CMK (cell line): ENCODE measurements around the gene SLC8A1.
"Not testable (repeated sequence)": the region's sequence is repeated elsewhere in the genome, so short reads cannot be mapped to it uniquely, and the experiment has no call there.

Source experiments
- DNase-seq: peaks from one replicate; pipeline ENCODE4 v3.0.0-alpha.2; 2010; ENCODE audit warnings: low read depth

The SLC8A1 gene

GRCh38 chr2:40106061-40106460 is 345.8 kb downstream of the SLC8A1 start:
- no peak for DNase-seq

DNA sequence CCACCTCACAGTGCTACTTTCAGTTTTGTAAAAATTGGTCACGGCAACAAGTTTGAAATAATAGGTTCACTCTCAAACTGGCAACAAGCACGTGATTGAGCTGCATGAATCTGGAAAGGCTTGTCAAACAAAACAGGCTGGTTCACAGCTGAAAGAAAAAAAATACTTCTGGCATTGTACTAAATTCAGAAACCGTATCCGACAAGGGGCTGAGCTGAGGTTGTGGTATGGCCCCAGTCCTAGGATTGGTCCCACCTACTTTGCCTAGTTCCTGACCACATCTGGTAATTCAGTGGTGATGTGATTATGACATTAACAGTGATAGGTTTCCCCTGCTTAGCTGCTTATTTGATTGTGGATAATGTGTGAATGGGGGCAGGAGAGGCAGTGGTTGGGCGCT is 346.3 kb downstream of the SLC8A1 start:
- no peak for DNase-seq

DNA sequence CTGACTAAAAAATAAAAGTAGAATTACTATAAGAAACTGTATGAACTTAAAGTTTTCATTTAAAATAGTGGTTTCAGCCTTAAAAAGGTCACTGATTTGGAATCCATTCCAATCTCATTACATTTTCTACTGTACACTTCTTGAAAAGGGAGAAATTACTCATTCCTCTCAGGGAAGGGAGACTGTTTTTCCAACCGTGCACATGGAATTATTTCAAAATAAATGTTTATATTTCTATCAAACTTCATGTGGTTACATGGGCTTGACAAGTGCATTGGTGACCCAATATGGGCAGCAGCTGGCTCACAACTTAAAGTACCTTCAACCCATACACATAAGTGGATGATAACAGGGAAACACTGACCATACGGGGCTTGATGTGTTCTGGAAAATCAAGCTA is 348.3 kb downstream of the SLC8A1 start:
- DNase-seq: no peak

- no peak for DNase-seq
These were observed 348.7 kb downstream of the SLC8A1 start for GRCh38 chr2:40103163-40103562.

DNA sequence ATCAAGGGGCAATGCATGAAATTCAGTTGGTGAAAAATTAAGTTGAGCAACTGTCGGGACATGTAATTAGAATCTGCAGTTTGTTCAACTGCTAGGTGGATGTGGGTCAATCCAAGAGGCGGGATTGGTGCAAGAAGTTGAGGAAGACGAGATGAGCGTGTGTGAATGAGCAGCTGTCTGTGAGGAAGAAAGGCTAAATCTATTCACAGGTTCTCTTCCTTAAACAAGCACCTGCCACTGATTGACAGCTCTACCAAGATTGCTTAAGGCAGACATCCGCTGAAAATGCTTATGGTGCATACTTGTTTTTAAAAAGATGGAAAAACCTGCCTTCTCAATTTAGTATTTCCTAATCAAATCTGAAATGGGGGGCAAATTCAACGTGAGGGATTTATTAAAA is 349.4 kb downstream of the SLC8A1 start:
- no peak for DNase-seq

DNA sequence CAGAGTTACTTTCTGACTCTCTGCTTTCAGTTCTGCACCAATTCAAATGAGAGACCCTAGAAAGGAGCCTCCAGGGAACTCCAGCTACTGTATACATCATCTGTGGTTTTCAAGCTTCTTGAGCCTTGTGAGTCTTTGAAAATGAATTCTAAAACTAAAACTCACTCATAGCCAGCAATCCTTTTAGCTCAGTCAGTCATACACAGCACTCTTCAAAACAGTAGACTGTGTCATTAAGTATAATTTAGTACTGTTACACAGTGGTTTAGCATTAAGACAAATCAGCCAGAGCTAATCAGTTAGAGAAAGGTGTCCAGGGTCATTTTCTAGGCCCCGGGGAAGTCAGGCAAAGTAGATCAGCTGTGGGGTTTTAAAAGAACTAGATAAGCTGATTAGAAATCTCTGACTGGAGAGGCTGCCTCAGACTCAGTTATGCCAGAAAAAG is 350.7 kb downstream of the SLC8A1 start:
- no peak for DNase-seq

DNA sequence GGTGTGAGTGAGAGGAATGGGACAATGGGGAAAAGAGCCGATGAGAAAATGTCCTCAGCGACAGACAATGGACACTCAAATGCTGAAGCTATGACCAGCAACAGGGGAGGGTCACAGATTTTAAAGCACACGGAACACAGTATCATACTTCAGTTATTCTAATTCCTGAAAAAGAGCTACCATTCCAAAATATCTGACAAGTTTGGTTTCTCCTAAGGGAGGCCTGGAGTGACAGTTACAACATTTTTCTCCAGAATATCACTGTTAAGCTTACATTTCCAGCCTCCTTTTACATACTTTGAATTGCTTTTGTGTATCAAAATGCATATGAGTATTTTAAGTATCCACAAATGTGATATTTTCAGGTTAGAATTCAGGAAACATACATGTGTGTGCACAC is 351.2 kb downstream of the SLC8A1 start:
- no peak for DNase-seq

GRCh38 chr2:40098786-40099470 is 353.0 kb downstream of the SLC8A1 start:
- DNase-seq: no peak

- no peak for DNase-seq
These were observed 354.1 kb downstream of the SLC8A1 start for GRCh38 chr2:40097691-40098385.

DNA sequence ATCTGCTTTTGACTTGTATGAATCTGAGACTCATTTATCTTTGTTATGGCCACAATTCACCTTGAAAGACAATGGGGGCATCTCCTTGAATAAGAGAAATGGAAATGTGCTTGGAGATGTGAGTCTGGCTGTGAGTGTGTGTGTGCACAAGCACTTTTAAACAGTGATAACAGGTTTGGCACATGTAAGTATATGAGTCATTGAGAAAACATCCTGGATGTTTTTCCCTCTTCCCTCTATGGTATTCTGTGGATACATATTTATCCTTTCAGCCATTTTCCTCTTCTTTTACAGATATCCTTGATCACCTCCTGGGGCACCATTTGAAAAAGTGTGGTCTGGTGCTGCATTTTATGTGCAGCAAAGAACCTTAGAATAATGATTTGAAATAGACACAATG is 355.5 kb downstream of the SLC8A1 start:
- no peak for DNase-seq

- DNase-seq: no peak
These were observed 356.9 kb downstream of the SLC8A1 start for GRCh38 chr2:40095000-40095399.

DNA sequence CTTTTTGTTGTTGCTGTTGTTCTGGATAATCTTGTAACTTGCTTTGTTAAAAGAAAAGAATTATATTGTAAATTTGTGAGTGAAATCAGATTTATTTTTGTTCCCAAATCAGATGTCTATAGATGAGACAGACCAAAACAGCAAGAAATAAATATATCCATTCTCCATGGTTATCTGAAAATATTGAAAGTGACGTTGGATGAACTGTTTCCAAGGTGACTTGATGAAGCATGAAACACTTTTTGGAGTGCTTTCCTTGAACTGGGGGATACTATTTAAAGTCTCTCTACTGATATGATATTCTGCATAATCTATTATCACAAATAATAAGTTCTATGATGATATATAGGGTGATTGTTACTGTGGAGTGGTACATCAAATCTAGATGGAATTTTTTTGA is 357.4 kb downstream of the SLC8A1 start:
- no peak for DNase-seq

DNA sequence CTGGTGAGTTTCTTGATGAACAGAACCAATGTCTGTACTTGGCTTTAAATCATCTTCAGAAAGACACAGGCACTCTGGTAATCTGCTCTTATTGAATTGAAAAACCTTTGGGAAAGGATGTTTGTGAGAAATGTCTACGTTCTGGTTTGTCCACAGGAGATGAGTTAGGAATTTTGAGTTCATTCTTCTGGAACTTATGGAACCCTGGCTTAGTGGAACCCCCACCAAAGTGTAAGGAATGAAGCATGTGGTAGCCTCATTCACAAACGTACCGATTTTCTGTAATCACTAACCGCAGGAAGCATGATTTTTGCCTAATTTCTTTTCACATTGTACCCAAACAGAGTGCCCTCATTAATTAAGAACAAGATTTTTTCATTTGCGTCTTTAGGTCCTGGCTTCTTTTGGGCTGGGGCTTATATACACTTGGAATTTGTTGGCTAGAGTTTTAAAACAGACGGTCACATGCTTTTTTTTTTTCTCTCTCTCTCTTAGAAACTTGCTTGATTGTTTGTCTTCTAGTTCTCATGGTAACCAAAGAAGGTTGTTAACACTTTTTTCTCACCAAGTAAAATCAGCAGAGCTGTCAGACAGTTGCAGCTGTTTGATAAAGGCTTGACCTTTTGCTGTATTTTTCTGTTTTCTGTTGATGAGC is 358.7 kb downstream of the SLC8A1 start:
- DNase-seq: no peak

DNA sequence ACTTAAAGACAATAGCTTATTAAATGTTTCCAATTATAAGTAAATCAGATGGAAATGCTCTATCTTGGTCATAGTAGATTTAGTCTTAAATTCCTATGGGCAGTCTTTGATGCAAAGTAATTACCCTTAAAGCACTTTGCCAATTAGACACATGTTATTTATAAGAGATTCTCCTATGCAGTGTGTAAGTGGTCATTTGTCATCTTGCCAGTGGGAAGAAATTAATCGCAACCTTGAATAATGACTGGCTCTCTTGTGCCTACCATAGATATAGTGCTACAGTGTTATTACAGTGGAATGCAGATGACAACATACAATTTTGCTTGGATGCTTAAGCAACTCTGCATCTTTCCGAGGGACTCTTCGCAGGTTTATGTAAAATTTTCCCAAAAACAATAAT is 361.8 kb downstream of the SLC8A1 start:
- DNase-seq: no peak

GRCh38 chr2:40087927-40088326 is 364.0 kb downstream of the SLC8A1 start:
- no peak for DNase-seq

GRCh38 chr2:40087434-40087833 is 364.5 kb downstream of the SLC8A1 start:
- no peak for DNase-seq

DNA sequence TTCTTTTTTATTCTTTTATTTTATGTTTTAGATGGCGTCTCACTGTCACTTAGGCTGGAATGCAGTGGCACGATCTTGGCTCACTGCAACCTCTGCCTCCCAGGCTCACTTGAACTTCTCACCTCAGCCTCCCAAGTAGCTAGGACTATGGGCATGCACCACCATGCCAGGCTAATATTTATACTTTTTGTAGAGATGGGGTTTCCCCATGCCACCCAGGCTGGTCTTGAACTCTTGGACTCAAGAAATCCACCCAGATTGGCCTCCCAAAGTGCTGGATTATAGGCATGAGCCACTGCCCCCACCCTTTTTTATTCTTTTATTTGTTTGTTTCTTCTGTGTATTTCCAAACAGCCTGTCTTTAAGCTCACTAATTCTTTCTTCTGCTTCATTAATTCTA is 366.1 kb downstream of the SLC8A1 start:
- no peak for DNase-seq

DNA sequence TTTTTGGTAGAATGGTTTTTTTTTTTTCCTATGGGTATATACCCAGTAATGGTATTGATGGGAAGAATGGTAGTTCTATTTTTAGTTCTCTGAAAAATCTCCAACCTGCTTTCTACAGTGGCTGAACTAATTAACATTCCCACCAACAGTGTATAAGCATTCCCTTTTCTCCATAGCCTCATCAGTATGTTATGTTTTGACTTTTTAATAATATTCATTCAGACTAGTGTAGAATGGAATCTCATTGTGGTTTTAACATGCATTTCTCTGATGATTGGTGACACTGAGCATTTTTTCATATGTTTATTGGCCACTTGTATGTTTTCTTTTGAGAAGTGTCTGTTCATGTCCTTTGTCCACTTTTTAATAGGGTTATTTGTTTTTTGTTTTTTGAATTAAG is 378.6 kb downstream of the SLC8A1 start:
- DNase-seq: not testable (repeated sequence)

DNA sequence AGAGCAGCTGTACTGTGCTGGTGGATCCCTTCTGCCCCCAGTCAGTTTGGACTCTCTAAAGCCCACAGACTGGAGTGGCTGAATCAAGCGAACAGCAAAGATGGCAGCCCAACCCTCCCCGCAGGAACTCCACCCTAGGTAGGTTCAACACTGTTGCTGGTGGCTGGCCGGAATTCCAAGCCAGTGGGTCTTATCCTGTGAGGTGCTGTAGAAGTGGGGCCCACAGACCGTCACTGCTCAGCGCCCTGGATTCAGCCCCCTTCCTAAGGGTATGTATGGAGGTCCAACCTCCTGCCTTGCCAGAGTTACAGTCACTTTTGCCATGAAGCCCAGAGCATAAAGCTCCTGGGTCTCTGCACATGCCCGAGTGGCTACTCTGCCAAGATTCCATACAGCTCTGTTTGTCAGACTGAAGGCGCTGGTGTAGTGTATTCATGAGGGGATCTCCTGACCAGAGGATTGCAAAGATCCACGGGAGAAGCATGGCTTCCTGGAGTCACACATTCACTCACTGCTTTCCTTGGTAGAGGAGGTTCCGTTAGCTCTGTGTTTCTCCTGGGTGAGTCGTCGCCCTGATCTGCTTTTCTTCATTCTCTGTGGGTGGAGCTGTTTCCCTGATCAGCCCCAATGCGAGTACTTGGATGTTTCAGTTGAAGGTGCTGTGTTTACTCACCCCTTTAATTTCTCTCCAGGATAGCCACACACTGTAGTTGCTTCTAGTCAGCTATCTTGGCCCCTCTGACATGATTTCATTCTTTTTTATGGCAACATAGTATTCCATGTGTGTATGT is 379.3 kb downstream of the SLC8A1 start:
- no peak for DNase-seq

GRCh38 chr2:40062381-40062780 is 389.5 kb downstream of the SLC8A1 start:
- no peak for DNase-seq

GRCh38 chr2:40049781-40050180 is 402.1 kb downstream of the SLC8A1 start:
- no peak for DNase-seq

GRCh38 chr2:40048506-40048905 is 403.4 kb downstream of the SLC8A1 start:
- DNase-seq: no peak

DNA sequence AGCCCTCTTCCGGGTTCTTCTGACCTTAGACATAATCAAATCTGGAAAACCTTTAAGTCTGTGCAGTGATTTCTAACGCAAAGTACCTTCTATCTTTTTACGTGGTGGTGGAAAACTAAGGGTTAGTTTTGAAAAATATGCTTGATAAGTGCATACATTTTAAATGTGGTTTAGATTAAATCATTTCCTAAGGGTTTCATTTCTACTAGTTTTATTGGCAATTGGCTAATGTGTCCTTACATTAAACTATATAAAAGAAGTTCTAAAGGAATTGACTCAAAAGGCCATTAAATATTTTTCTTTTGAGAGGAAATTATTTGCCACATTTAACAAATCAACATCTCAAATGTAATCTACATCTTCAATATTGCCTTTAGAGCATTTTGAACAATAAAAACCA is 404.5 kb downstream of the SLC8A1 start:
- DNase-seq: no peak
